Gastrocnemius medialis (tissue), 4 donors: ENCODE measurements around the gene OR2A42.
"Not testable (repeated sequence)": the region's sequence is repeated elsewhere in the genome, so short reads cannot be mapped to it uniquely, and the experiment has no call there.

Experiments
- POLR2A ChIP-seq, 2 donors: fragments of 450-650 bp; IDR thresholded peaks; one replicate each; pipeline ENCODE4 v1.6.1; 2017; ENCODE audit warnings: antibody characterized with exemption in 2 of 2, mild to moderate bottlenecking in 2 of 2, moderate library complexity in 2 of 2
- TF ChIP-seq, protein P1 (sequence below), 5 experiments: fragments of 450-650 bp in 3 of 5; fragments of 200-600 bp in 2 of 5; sonication (generic) in 2 of 5; IDR thresholded peaks in 4 of 5; conservative IDR thresholded peaks in 1 of 5; 1 replicate in 4 of 5; 2 replicates in 1 of 5; pipeline ENCODE4 v1.5.1; 2016 to 2019; ENCODE audit warnings: antibody characterized with exemption in 5 of 5, mild to moderate bottlenecking in 3 of 5, moderate library complexity in 3 of 5

DNA sequence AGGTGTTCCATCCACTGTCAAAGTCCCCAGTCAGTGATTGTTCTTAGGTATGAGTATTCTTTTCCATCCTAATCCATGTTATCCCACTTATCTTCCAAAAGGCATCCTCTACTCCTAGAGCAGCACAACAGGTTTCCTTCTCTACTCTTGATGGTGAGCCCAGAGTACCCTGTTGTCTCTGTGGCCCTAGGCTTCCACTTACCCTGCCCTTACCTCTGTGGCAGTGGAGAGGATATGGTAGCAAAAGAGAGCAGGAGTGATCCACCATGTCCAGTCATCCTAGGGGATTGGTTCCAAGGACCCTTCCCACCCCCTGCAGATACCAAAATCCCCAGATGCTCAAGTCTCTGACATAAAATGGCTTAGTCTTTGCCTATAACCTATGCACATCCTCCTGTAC is 22.2 kb downstream of the OR2A42 start:
- TF ChIP-seq, protein P1, sequence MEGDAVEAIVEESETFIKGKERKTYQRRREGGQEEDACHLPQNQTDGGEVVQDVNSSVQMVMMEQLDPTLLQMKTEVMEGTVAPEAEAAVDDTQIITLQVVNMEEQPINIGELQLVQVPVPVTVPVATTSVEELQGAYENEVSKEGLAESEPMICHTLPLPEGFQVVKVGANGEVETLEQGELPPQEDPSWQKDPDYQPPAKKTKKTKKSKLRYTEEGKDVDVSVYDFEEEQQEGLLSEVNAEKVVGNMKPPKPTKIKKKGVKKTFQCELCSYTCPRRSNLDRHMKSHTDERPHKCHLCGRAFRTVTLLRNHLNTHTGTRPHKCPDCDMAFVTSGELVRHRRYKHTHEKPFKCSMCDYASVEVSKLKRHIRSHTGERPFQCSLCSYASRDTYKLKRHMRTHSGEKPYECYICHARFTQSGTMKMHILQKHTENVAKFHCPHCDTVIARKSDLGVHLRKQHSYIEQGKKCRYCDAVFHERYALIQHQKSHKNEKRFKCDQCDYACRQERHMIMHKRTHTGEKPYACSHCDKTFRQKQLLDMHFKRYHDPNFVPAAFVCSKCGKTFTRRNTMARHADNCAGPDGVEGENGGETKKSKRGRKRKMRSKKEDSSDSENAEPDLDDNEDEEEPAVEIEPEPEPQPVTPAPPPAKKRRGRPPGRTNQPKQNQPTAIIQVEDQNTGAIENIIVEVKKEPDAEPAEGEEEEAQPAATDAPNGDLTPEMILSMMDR (IDR thresholded peaks at IDR 0.05 in 4 of 5, conservative IDR thresholded peaks at IDR 0.05 in 1 of 5): not testable (repeated sequence)
- TF ChIP-seq POLR2A (IDR thresholded peaks at IDR 0.05): not testable (repeated sequence)
